ENCODE measurements around the gene SPO11. TPM values are rescaled to one million over a fixed set of nuclear protein-coding genes. Genes with fewer than 3 reads are reported as not detected.

The SPO11 gene
- total RNA-seq, 4 donors from 2014 or later = not detected

DNA sequence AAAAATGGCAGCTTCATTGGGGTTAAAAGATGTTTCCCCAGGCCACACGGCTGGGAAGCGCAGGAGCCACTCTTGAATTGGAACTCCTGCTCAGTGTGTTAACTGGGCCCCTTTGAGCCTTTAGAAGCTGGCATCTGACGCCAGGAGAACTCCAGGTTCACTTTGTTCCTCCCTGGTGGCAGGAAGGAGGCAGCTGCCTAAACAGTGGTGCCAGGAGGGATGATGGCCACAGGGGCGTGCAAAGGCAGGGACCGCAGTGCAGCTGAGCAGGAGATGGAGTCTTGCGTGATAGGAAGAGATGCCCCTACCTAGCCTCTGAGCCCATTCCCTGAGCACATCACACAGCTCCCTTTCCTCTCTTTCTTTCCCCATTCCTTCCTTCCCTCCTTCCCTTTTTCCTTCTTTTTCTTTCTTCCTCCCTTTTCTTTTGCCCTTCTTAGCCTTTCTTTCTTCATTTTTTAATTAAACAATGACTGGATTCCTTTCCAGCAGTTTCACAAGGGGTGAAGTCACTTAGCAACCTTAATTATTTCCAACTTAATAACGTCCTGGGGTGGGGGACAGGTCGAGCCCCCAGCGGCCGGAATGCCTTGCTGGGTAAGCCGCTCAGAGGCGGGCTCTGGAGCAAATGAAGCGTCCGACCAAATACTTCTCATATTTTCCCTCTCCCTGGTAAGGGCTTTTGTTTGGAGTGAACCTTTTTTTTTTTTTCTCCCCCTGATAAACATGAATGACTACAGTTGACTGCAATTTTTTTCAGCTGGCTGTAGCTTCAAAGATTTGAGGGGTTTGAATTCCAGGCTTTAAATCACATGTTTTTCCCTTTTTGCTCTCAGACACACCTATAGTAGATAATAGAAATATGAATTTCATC is 42.4 kb upstream of the SPO11 start:
- DNase-seq = no peak
- no peaks in the 10 kb centered on the region for H3K27me3 ChIP-seq
- no peaks in the 10 kb centered on the region for H3K36me3 ChIP-seq
- H3K4me1 ChIP-seq = peaks cover 0 to 5% of the 10 kb centered on the region in 2 donors
- intact Hi-C loops (cut with DNase I; ENCODE audit: low total_unique reads) = no loop called here
- no peak overlapping the region for H3K4me3 ChIP-seq
- TF ChIP-seq POLR2A (IDR thresholded peaks at IDR 0.05) (no peak), CTCF (IDR thresholded peaks at IDR 0.05) (no peak)
- H3K27ac ChIP-seq = no peak overlapping the region
- H3K9me3 ChIP-seq = no peaks in the 10 kb centered on the region

DNA sequence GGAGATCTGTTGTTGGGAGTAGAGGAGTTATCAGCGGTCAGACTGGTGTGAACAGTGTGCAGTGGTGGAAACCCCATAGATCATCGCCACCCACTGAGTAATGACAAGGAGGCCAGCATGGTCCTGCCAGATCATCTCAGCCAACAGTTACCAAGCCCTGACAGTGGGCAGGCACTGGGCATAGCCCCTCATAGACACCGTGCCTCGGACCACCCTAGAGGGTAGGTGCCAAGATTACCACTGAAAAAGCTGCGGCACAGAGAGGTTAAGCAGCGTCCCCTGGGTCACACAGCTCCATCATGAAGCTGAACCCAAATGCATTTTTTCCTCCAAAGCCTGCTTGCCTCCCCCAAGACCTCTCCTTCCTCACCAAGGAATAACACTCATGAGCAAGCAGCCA is 41.7 kb upstream of the SPO11 start:
- intact Hi-C loops (cut with DNase I; ENCODE audit: low total_unique reads) = no loop called here
- Histone ChIP-seq H3K4me1 (peaks cover 0 to 5% of the 10 kb centered on the region in 2 donors), H3K4me3 (no peak overlapping the region), H3K36me3 (no peaks in the 10 kb centered on the region), H3K27me3 (no peaks in the 10 kb centered on the region), H3K9me3 (no peaks in the 10 kb centered on the region), H3K27ac (no peak overlapping the region)
- TF ChIP-seq CTCF (IDR thresholded peaks at IDR 0.05) = no peak
- no peak for TF ChIP-seq POLR2A (IDR thresholded peaks at IDR 0.05)
- DNase-seq = no peak

- no peak for DNase-seq
- no peak overlapping the region for H3K27ac ChIP-seq
- H3K9me3 ChIP-seq = no peaks in the 10 kb centered on the region
- TF ChIP-seq CTCF (IDR thresholded peaks at IDR 0.05) (no peak), POLR2A (IDR thresholded peaks at IDR 0.05) (no peak)
- H3K27me3 ChIP-seq = no peaks in the 10 kb centered on the region
- intact Hi-C loops (cut with DNase I; ENCODE audit: low total_unique reads) = no loop called here
- no peaks in the 10 kb centered on the region for H3K36me3 ChIP-seq
- no peak overlapping the region for H3K4me3 ChIP-seq
- H3K4me1 ChIP-seq = peaks cover 0 to 5% of the 10 kb centered on the region in 2 donors
Observed at GRCh38 chr20:57288651-57289277, 40.8 kb upstream of the SPO11 start.

- DNase-seq = no peak
- no peaks in the 10 kb centered on the region for H3K27me3 ChIP-seq
- intact Hi-C loops (cut with DNase I; ENCODE audit: low total_unique reads) = no loop called here
- TF ChIP-seq POLR2A (IDR thresholded peaks at IDR 0.05) (no peak), CTCF (IDR thresholded peaks at IDR 0.05) (no peak)
- H3K4me1 ChIP-seq = peaks cover 0 to 5% of the 10 kb centered on the region in 2 donors
- H3K9me3 ChIP-seq = no peaks in the 10 kb centered on the region
- H3K27ac ChIP-seq = no peak overlapping the region
- H3K4me3 ChIP-seq = no peak overlapping the region
- no peaks in the 10 kb centered on the region for H3K36me3 ChIP-seq
Observed at GRCh38 chr20:57289391-57290177, 40.0 kb upstream of the SPO11 start.

DNA sequence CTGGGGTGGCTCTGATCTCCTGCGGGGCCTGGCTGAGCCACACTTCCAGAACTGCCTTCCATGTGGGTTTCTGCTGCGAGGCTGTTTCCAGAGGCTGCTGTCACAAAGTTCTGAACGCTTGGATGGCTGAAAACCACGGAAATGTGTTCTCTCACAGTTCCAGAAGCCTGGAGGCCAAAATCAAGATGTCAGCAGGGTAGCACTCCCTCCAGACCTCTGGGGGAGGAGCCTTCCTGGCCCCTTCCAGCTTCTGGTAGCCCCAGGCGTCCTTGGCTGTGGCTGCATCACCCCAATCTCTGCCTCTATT is 39.5 kb upstream of the SPO11 start:
- no peak for TF ChIP-seq POLR2A (IDR thresholded peaks at IDR 0.05)
- TF ChIP-seq CTCF (IDR thresholded peaks at IDR 0.05) = no peak
- Histone ChIP-seq H3K4me3 (no peak overlapping the region), H3K27me3 (no peaks in the 10 kb centered on the region), H3K9me3 (no peaks in the 10 kb centered on the region), H3K36me3 (no peaks in the 10 kb centered on the region), H3K27ac (no peak overlapping the region), H3K4me1 (peaks cover 0 to 5% of the 10 kb centered on the region in 2 donors)
- no peak for DNase-seq
- intact Hi-C loops (cut with DNase I; ENCODE audit: low total_unique reads) = no loop called here
